H9 (cell line): ENCODE results near the gene COL28A1. TPM values are rescaled to one million over a fixed set of nuclear protein-coding genes. Genes with fewer than 3 reads are reported as not detected.

Experiments
- DNase-seq: peaks from one replicate; pipeline ENCODE4 v3.0.0-alpha.2; 2017
- H2AFZ ChIP-seq: one replicate; pipeline ENCODE4 v1.6.1; 2013; ENCODE audit warnings: mild to moderate bottlenecking, low read length, control low read depth, moderate library complexity
- H2AK5ac ChIP-seq: 2 replicates; pipeline ENCODE4 v1.6.1; 2013; ENCODE audit warnings: low read length, control low read depth, mixed read lengths; ENCODE audit not compliant: insufficient read length
- H2BK120ac ChIP-seq: one replicate; pipeline ENCODE4 v1.6.1; 2013; ENCODE audit warnings: low read depth, mild to moderate bottlenecking, low read length, control low read depth, inconsistent platforms; ENCODE audit not compliant: poor library complexity, severe bottlenecking
- H2BK12ac ChIP-seq: 2 replicates; pipeline ENCODE4 v1.6.1; 2013; ENCODE audit warnings: low read length, control low read depth, mixed read lengths, low read depth; ENCODE audit not compliant: insufficient read length
- H2BK15ac ChIP-seq: 2 replicates; pipeline ENCODE4 v1.6.1; 2013; ENCODE audit warnings: low read depth, low read length, control low read depth
- H2BK20ac ChIP-seq: one replicate; pipeline ENCODE4 v1.6.1; 2013; ENCODE audit warnings: low read depth, mild to moderate bottlenecking, low read length, control low read depth, inconsistent platforms; ENCODE audit not compliant: poor library complexity, severe bottlenecking
- H2BK5ac ChIP-seq: 2 replicates; pipeline ENCODE4 v1.6.1; 2013; ENCODE audit warnings: low read length, control low read depth, mixed read lengths; ENCODE audit not compliant: insufficient read length
- H3K14ac ChIP-seq: 2 replicates; pipeline ENCODE4 v1.6.1; 2013; ENCODE audit warnings: low read length, control low read depth; ENCODE audit not compliant: insufficient read depth
- H3K18ac ChIP-seq: 2 replicates; pipeline ENCODE4 v1.6.1; 2013; ENCODE audit warnings: low read depth, mild to moderate bottlenecking, mixed read lengths, low read length, control low read depth; ENCODE audit not compliant: insufficient read length
- H3K23ac ChIP-seq: 2 replicates; pipeline ENCODE4 v1.6.1; 2013; ENCODE audit warnings: low read length, control low read depth, mixed read lengths, low read depth; ENCODE audit not compliant: insufficient read length
- H3K23me2 ChIP-seq: 2 replicates; pipeline ENCODE4 v1.6.1; 2013; ENCODE audit warnings: low read depth, mild to moderate bottlenecking, mixed read lengths, low read length, control low read depth; ENCODE audit not compliant: insufficient read length, poor library complexity, severe bottlenecking
- H3K27ac ChIP-seq: 2 replicates; pipeline ENCODE4 v1.5.1; 2013; ENCODE audit warnings: low read length, control low read depth, mixed read lengths, low read depth; ENCODE audit not compliant: insufficient read length
- H3K27me3 ChIP-seq: 2 replicates; pipeline ENCODE4 v1.6.1; 2013; ENCODE audit warnings: low read length, control low read depth, inconsistent platforms; ENCODE audit not compliant: insufficient read depth
- H3K4ac ChIP-seq: 2 replicates; pipeline ENCODE4 v1.6.1; 2013; ENCODE audit warnings: low read depth, mild to moderate bottlenecking, control low read depth, inconsistent platforms, low read length, moderate library complexity
- H3K4me1 ChIP-seq: 2 replicates; pipeline ENCODE4 v1.6.1; 2013; ENCODE audit warnings: low read length, control low read depth, inconsistent platforms; ENCODE audit not compliant: insufficient read depth
- H3K4me2 ChIP-seq: 2 replicates; pipeline ENCODE4 v1.6.1; 2013; ENCODE audit warnings: low read length, control low read depth, mixed read lengths; ENCODE audit not compliant: insufficient read length, insufficient read depth
- H3K56ac ChIP-seq: 2 replicates; pipeline ENCODE4 v1.6.1; 2013; ENCODE audit warnings: low read depth, mild to moderate bottlenecking, mixed read lengths, low read length, control low read depth; ENCODE audit not compliant: insufficient read length
- H3K79me1 ChIP-seq: 2 replicates; pipeline ENCODE4 v1.6.1; 2013; ENCODE audit warnings: low read depth, mild to moderate bottlenecking, moderate library complexity, low read length, control low read depth, inconsistent platforms; ENCODE audit not compliant: insufficient read depth, poor library complexity, severe bottlenecking
- H3K79me2 ChIP-seq: 2 replicates; pipeline ENCODE4 v1.6.1; 2013; ENCODE audit warnings: low read length, control low read depth, inconsistent platforms; ENCODE audit not compliant: insufficient read depth
- H3K9ac ChIP-seq: 2 replicates; pipeline ENCODE4 v1.6.1; 2013; ENCODE audit warnings: low read length, control low read depth, mixed read lengths; ENCODE audit not compliant: insufficient read length; ENCODE audit errors: extremely low read depth
- H3K9me3 ChIP-seq: one replicate; pipeline ENCODE4 v1.6.1; 2013; ENCODE audit warnings: low read depth, low read length, inconsistent platforms; ENCODE audit not compliant: control insufficient read depth
- H3T11ph ChIP-seq: one replicate; pipeline ENCODE4 v1.6.1; 2013; ENCODE audit warnings: mild to moderate bottlenecking, low read length, control low read depth, inconsistent platforms
- H4K20me1 ChIP-seq: one replicate; pipeline ENCODE4 v1.6.1; 2013; ENCODE audit not compliant: control insufficient read depth, insufficient read length, insufficient read depth
- H4K5ac ChIP-seq: 2 replicates; pipeline ENCODE4 v1.6.1; 2013; ENCODE audit warnings: low read depth, mild to moderate bottlenecking, mixed read lengths, low read length, control low read depth; ENCODE audit not compliant: insufficient read length
- H4K8ac ChIP-seq: replicated peaks from 2 replicates; pipeline ENCODE4 v1.6.1; 2013; ENCODE audit warnings: low read length, control low read depth, mixed read lengths, low read depth; ENCODE audit not compliant: insufficient read length
- H4K91ac ChIP-seq: 2 replicates; pipeline ENCODE4 v1.6.1; 2013; ENCODE audit warnings: low read depth, mild to moderate bottlenecking, moderate library complexity, mixed read lengths, low read length, control low read depth; ENCODE audit not compliant: insufficient read length
- H3K27ac Mint-ChIP-seq, 3 experiments: 2 replicates in 2 of 3; 3 replicates in 1 of 3; pipeline ENCODE4 v1.8.0; 2020 to 2021; ENCODE audit warnings: mixed read lengths in 3 of 3, mild to moderate bottlenecking in 1 of 3, moderate library complexity in 1 of 3
- H3K27me3 Mint-ChIP-seq: 2 replicates; pipeline ENCODE4 v1.8.0; 2021; ENCODE audit warnings: low read depth, mild to moderate bottlenecking, moderate library complexity, mixed read lengths
- H3K36me3 Mint-ChIP-seq, 3 experiments: 2 replicates in 2 of 3; 3 replicates in 1 of 3; pipeline ENCODE4 v1.8.0; 2020 to 2021; ENCODE audit warnings: low read depth in 3 of 3, mixed read lengths in 3 of 3; ENCODE audit not compliant: insufficient read depth in 1 of 3
- H3K4me1 Mint-ChIP-seq, 2 experiments: 2 replicates each; pipeline ENCODE4 v1.8.0; 2020; ENCODE audit warnings: mixed read lengths in 2 of 2
- H3K4me3 Mint-ChIP-seq, 2 experiments: 2 replicates in 1 of 2; 3 replicates in 1 of 2; pipeline ENCODE4 v1.8.0; 2020 to 2021; ENCODE audit warnings: mild to moderate bottlenecking in 2 of 2, mixed read lengths in 2 of 2, moderate library complexity in 1 of 2
- H3K9me3 Mint-ChIP-seq, 2 experiments: 2 replicates in 1 of 2; 3 replicates in 1 of 2; pipeline ENCODE4 v1.8.0; 2020; ENCODE audit warnings: mild to moderate bottlenecking in 2 of 2, mixed read lengths in 2 of 2, moderate library complexity in 1 of 2
- WGBS: extraction: QIAGEN DNeasy Blood & Tissue Kit; methylation state at CpG from one replicate; pipeline ENCODE4 v1.1.7; 2013; ENCODE audit warnings: missing lambda C conversion rate, low lambda C conversion rate, mixed read lengths; ENCODE audit not compliant: insufficient read length; ENCODE audit errors: extremely low coverage; 5-methylcytosine and 5-hydroxymethylcytosine counted together
- total RNA-seq: library from RNA; stranded (reverse); gene quantifications from 2 replicates; pipeline ENCODE4 v1.2.1, GENCODE V29; 2021
- TF ChIP-seq, protein P1 (sequence below): fragments of 200-600 bp; sonication (generic); conservative IDR thresholded peaks from 3 replicates; pipeline ENCODE4 v1.8.0; 2021; ENCODE audit warnings: antibody characterized with exemption, mild to moderate bottlenecking

The COL28A1 gene
- total RNA-seq, 1 experiment from 2014 or later: 0.66 TPM

DNA sequence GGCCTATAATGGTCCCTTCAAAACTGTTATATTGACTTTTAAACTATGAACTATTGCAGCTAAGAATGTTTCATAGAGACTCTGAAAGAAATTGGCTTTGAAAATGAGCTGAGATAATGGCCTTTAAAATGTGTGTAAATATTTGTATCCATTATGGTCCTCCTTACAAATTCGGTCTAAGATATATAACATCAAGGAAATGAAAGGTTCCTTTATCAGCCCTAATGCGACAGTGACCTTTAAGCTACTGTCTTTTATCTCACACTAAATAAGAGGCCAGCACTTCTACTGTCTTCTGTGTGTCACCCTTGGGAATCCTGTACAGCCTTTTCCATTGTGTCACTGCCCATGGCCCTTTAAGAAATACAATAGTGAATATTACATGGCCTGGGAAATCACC lies 19.5 kb downstream of the COL28A1 start:
- H3K9me3 Mint-ChIP-seq: no peaks in the 10 kb centered on the region; a peak in 1 of 5 replicates
- no peak overlapping the region for H3K56ac ChIP-seq
- no peaks in the 10 kb centered on the region for H3K79me1 ChIP-seq
- no peak overlapping the region for H4K5ac ChIP-seq
- H2BK15ac ChIP-seq: no peak overlapping the region
- H3K27ac Mint-ChIP-seq: no peak overlapping the region
- H3T11ph ChIP-seq: no peak overlapping the region
- no peak overlapping the region for H3K4me3 Mint-ChIP-seq
- H2BK5ac ChIP-seq: no peak overlapping the region
- H3K23me2 ChIP-seq: no peaks in the 10 kb centered on the region
- no peak for DNase-seq
- H3K23ac ChIP-seq: no peak overlapping the region
- H4K91ac ChIP-seq: no peak overlapping the region
- H2AFZ ChIP-seq: no peak overlapping the region
- no peak overlapping the region for H3K27ac ChIP-seq
- no peaks in the 10 kb centered on the region for H3K27me3 ChIP-seq
- no peak overlapping the region for H3K9ac ChIP-seq
- TF ChIP-seq, protein P1, sequence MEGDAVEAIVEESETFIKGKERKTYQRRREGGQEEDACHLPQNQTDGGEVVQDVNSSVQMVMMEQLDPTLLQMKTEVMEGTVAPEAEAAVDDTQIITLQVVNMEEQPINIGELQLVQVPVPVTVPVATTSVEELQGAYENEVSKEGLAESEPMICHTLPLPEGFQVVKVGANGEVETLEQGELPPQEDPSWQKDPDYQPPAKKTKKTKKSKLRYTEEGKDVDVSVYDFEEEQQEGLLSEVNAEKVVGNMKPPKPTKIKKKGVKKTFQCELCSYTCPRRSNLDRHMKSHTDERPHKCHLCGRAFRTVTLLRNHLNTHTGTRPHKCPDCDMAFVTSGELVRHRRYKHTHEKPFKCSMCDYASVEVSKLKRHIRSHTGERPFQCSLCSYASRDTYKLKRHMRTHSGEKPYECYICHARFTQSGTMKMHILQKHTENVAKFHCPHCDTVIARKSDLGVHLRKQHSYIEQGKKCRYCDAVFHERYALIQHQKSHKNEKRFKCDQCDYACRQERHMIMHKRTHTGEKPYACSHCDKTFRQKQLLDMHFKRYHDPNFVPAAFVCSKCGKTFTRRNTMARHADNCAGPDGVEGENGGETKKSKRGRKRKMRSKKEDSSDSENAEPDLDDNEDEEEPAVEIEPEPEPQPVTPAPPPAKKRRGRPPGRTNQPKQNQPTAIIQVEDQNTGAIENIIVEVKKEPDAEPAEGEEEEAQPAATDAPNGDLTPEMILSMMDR: no peak
- H3K36me3 Mint-ChIP-seq: no peaks in the 10 kb centered on the region
- H4K8ac ChIP-seq: no peak overlapping the region
- H2BK20ac ChIP-seq: no peak overlapping the region
- no peak overlapping the region for H3K14ac ChIP-seq
- H4K20me1 ChIP-seq: no peaks in the 10 kb centered on the region
- no peak overlapping the region for H2BK12ac ChIP-seq
- peaks cover 9% of the 10 kb centered on the region in 2 experiments; a peak in 3 of 4 replicates for H3K4me1 Mint-ChIP-seq
- no peaks in the 10 kb centered on the region for H3K4me1 ChIP-seq
- H3K27me3 Mint-ChIP-seq: no peaks in the 10 kb centered on the region
- H3K18ac ChIP-seq: no peak overlapping the region
- WGBS: no CpG with 5 or more reads among the region's 2 CpGs
- no peak overlapping the region for H2AK5ac ChIP-seq
- H2BK120ac ChIP-seq: no peak overlapping the region
- H3K4ac ChIP-seq: no peak overlapping the region
- H3K9me3 ChIP-seq: no peaks in the 10 kb centered on the region
- no peak overlapping the region for H3K4me2 ChIP-seq
- H3K79me2 ChIP-seq: no peaks in the 10 kb centered on the region
